SK-N-SH (cell line): ENCODE measurements around the gene ZNF19. TPM values are rescaled to one million over a fixed set of nuclear protein-coding genes. Genes with fewer than 3 reads are reported as not detected.

Experiments
- CTCF ChIA-PET: fragments of 300-600, 350-600 bp; formaldehyde crosslinking; extraction: SDS; loops from one replicate; lab custom pipeline; 2021; lab: Yijun Ruan, JAX
- POLR2A ChIA-PET: fragments of 350-600 bp; sonication (Branson Sonifier 250); formaldehyde crosslinking; extraction: SDS; loops from one replicate; lab custom pipeline; 2020; ENCODE audit warnings: antibody characterized with exemption, inconsistent platforms; lab: Yijun Ruan, JAX
- DNase-seq: peaks from one replicate; pipeline ENCODE4 v3.0.0; 2012
- H2AFZ ChIP-seq: fragments of 200-600 bp; sonication (generic); 2 replicates; pipeline ENCODE4 v1.8.1; 2016; ENCODE audit warnings: antibody characterized with exemption, mild to moderate bottlenecking, low read depth
- H3F3A ChIP-seq: fragments of 200-600 bp; sonication (generic); replicated peaks from 2 replicates; pipeline ENCODE3; 2016; ENCODE audit warnings: antibody characterized with exemption, mild to moderate bottlenecking; ENCODE audit not compliant: insufficient read depth
- H3K27ac ChIP-seq, 2 experiments: fragments of 200-500 bp in 1 of 2; fragments of 200-600 bp in 1 of 2; sonication (Bioruptor generic) in 1 of 2; sonication (generic), shearing (Covaris generic) in 1 of 2; 2 replicates each; pipeline versions ENCODE4 v1.5.1 to v1.6.1; 2014 to 2016; ENCODE audit warnings: low read depth in 2 of 2, inconsistent platforms in 1 of 2, low read length in 1 of 2, mild to moderate bottlenecking in 1 of 2, mixed read lengths in 1 of 2
- H3K27me3 ChIP-seq: fragments of 200-600 bp; sonication (generic), shearing (Covaris generic); 2 replicates; pipeline ENCODE4 v1.6.1; 2016; ENCODE audit warnings: mixed run types; ENCODE audit not compliant: insufficient read depth
- H3K36me3 ChIP-seq, 2 experiments: fragments of 200-500 bp in 1 of 2; fragments of 200-600 bp in 1 of 2; sonication (Bioruptor generic) in 1 of 2; sonication (generic) in 1 of 2; replicated peaks in 1 of 2; 2 replicates each; pipeline versions ENCODE3 to v1.5.1; 2014 to 2016; ENCODE audit warnings: low read length in 1 of 2, mild to moderate bottlenecking in 1 of 2; ENCODE audit not compliant: insufficient read depth in 2 of 2, control insufficient read depth in 1 of 2
- H3K4me1 ChIP-seq, 2 experiments: fragments of 200-500 bp in 1 of 2; fragments of 200-600 bp in 1 of 2; sonication (Bioruptor generic) in 1 of 2; sonication (generic), shearing (Covaris generic) in 1 of 2; 2 replicates each; pipeline versions ENCODE4 v1.5.1 to v1.6.1; 2014 to 2016; ENCODE audit warnings: low read depth in 1 of 2, low read length in 1 of 2, mixed run types in 1 of 2; ENCODE audit not compliant: insufficient read depth in 2 of 2, control insufficient read depth in 1 of 2
- H3K4me2 ChIP-seq: fragments of 200-600 bp; sonication (generic), shearing (Covaris generic); 2 replicates; pipeline ENCODE4 v1.6.1; 2017; ENCODE audit warnings: mixed run types
- H3K4me3 ChIP-seq, 2 experiments: fragments of 200-500 bp in 1 of 2; fragments of 200-600 bp in 1 of 2; sonication (Bioruptor generic) in 1 of 2; sonication (generic), shearing (Covaris generic) in 1 of 2; 2 replicates each; pipeline versions ENCODE4 v1.5.1 to v1.8.1; 2014 to 2016; ENCODE audit warnings: low read depth in 2 of 2, inconsistent platforms in 1 of 2, low read length in 1 of 2, mild to moderate bottlenecking in 1 of 2, mixed read lengths in 1 of 2, moderate library complexity in 1 of 2
- H3K79me2 ChIP-seq: fragments of 200-600 bp; sonication (generic); 2 replicates; pipeline ENCODE4 v1.8.1; 2017; ENCODE audit warnings: mild to moderate bottlenecking; ENCODE audit not compliant: insufficient read depth
- H3K9ac ChIP-seq: fragments of 200-600 bp; sonication (generic); 2 replicates; pipeline ENCODE4 v1.6.1; 2017; ENCODE audit warnings: mixed run types
- H3K9me2 ChIP-seq: fragments of 200-600 bp; sonication (generic); 2 replicates; pipeline ENCODE4 v1.6.1; 2017; ENCODE audit warnings: mixed run types
- H3K9me3 ChIP-seq: fragments of 200-600 bp; sonication (generic); 2 replicates; pipeline ENCODE4 v1.6.1; 2017; ENCODE audit warnings: mixed run types, mild to moderate bottlenecking, moderate library complexity
- H4K20me1 ChIP-seq: fragments of 200-600 bp; sonication (generic); 2 replicates; pipeline ENCODE4 v1.6.1; 2017; ENCODE audit warnings: mild to moderate bottlenecking, mixed run types; ENCODE audit not compliant: insufficient read depth
- EP300 ChIP-seq, 2 experiments: IDR thresholded peaks; 2 replicates each; pipeline versions ENCODE4 v1.4.0 to v1.6.1; 2012; ENCODE audit warnings: borderline replicate concordance in 1 of 2, low read depth in 1 of 2, low read length in 1 of 2
- FOSL2 ChIP-seq: IDR thresholded peaks from 2 replicates; pipeline ENCODE4 v1.4.0; 2012; ENCODE audit warnings: low read depth, mild to moderate bottlenecking, moderate library complexity, borderline replicate concordance
- FOXM1 ChIP-seq: IDR thresholded peaks from 2 replicates; pipeline ENCODE4 v1.4.0; 2012; ENCODE audit warnings: low read depth, mild to moderate bottlenecking
- GATA2 ChIP-seq: sonication (generic); formaldehyde crosslinking; IDR thresholded peaks from 2 replicates; pipeline ENCODE4 v1.5.0; 2020; ENCODE audit warnings: mild to moderate bottlenecking, missing genetic modification reagents
- POLR2AphosphoS5 ChIP-seq: IDR thresholded peaks from 2 replicates; pipeline ENCODE4 v1.6.1; 2012; ENCODE audit warnings: low read depth, low read length
- RXRA ChIP-seq: IDR thresholded peaks from 2 replicates; pipeline ENCODE4 v1.4.0; 2012; ENCODE audit warnings: low read depth, mild to moderate bottlenecking, borderline replicate concordance
- TAF1 ChIP-seq: IDR thresholded peaks from 2 replicates; pipeline ENCODE4 v1.6.1; 2012; ENCODE audit warnings: low read depth, mild to moderate bottlenecking, low read length, moderate library complexity, borderline replicate concordance
- USF1 ChIP-seq: IDR thresholded peaks from 2 replicates; pipeline ENCODE4 v1.4.0; 2012; ENCODE audit warnings: low read depth, borderline replicate concordance
- YY1 ChIP-seq: IDR thresholded peaks from 2 replicates; pipeline ENCODE4 v1.4.0; 2012; ENCODE audit warnings: low read depth, mild to moderate bottlenecking
- ZBTB33 ChIP-seq: IDR thresholded peaks from 2 replicates; pipeline ENCODE4 v1.4.0; 2012; ENCODE audit warnings: low read depth, borderline replicate concordance
- WGBS: methylation state at CpG from one replicate; pipeline ENCODE4 v1.1.6; 2017; ENCODE audit warnings: low lambda C conversion rate; 5-methylcytosine and 5-hydroxymethylcytosine counted together
- polyA plus RNA-seq, 3 experiments: library from polyadenylated mRNA; depleted of rRNA; stranded (reverse); fragments of >200 nt; gene quantifications; 2 replicates each; pipeline ENCODE4 v1.2.3, GENCODE V29; 2012

Gene ZNF19
- polyA plus RNA-seq, 1 of the 3 experiments (the other 2 are of a cell fraction): 1.4 TPM

GRCh38 chr16:71472931-71473330, 16.2 kb downstream of the ZNF19 start:
- Histone ChIP-seq H3K36me3 (peaks cover 20 to 26% of the 10 kb centered on the region in 2 experiments), H2AFZ (no peak overlapping the region), H3K9me2 (no peaks in the 10 kb centered on the region), H3K27ac (no peak overlapping the region), H4K20me1 (no peaks in the 10 kb centered on the region), H3K4me2 (no peak overlapping the region), H3K79me2 (no peaks in the 10 kb centered on the region), H3K9me3 (no peaks in the 10 kb centered on the region; the same call in 1 of the 2 replicates), H3K27me3 (no peaks in the 10 kb centered on the region), H3K9ac (no peak overlapping the region), H3F3A (peaks cover 20% of the 10 kb centered on the region), H3K4me3 (no peak overlapping the region), H3K4me1 (no peaks in the 10 kb centered on the region)
- 81% methylated on average over 2 of the region's 2 CpGs for WGBS
- POLR2A ChIA-PET: interaction anchor here (0.9 kb wide), 1 partner anchor 11 kb away, joined by 3 read pairs; the partner anchor contains the start of gene ZNF23
- no peak for DNase-seq
- no peak for TF ChIP-seq TAF1
- TF ChIP-seq RXRA: no peak
- no peak for TF ChIP-seq EP300 (IDR thresholded peaks at IDR 0.05; ENCODE audit: borderline replicate concordance in 1 of 2, low read depth in 1 of 2, low read length in 1 of 2)
- CTCF ChIA-PET: no interaction called here

- POLR2A ChIA-PET: no interaction called here
- 61% methylated on average over 2 of the region's 2 CpGs for WGBS
- TF ChIP-seq POLR2AphosphoS5: no peak
- TF ChIP-seq ZBTB33: no peak
- no peak for TF ChIP-seq EP300 (IDR thresholded peaks at IDR 0.05; ENCODE audit: borderline replicate concordance in 1 of 2, low read depth in 1 of 2, low read length in 1 of 2)
- no peak for TF ChIP-seq YY1
- TF ChIP-seq USF1: no peak
- TF ChIP-seq GATA2 (CRISPR knock-in tag): no peak
- TF ChIP-seq FOSL2: no peak
- no peak for TF ChIP-seq FOXM1
Measured at GRCh38 chr16:71472051-71472450, 17.1 kb downstream of the ZNF19 start.

More at GRCh38 chr16:71472051-71472450, 17.1 kb downstream of the ZNF19 start:
- peaks cover 13 to 18% of the 10 kb centered on the region in 2 experiments for H3K36me3 ChIP-seq
- no peak for DNase-seq
- H3K9me2 ChIP-seq: no peaks in the 10 kb centered on the region
- peaks cover 20% of the 10 kb centered on the region for H3F3A ChIP-seq
- H2AFZ ChIP-seq: no peak overlapping the region
- H3K9ac ChIP-seq: no peak overlapping the region
- no peaks in the 10 kb centered on the region for H3K27me3 ChIP-seq
- no peak overlapping the region for H3K27ac ChIP-seq
- H4K20me1 ChIP-seq: no peaks in the 10 kb centered on the region
- CTCF ChIA-PET: no interaction called here
- H3K4me2 ChIP-seq: no peak overlapping the region
- H3K9me3 ChIP-seq: no peaks in the 10 kb centered on the region; the same call in 1 of the 2 replicates
- H3K79me2 ChIP-seq: no peaks in the 10 kb centered on the region
- no peak overlapping the region for H3K4me3 ChIP-seq
- H3K4me1 ChIP-seq: no peaks in the 10 kb centered on the region
